Stomach (tissue), 4 donors: ENCODE results near the gene LRRTM2.
A peak's percentile ranks its signal among the peaks of the same experiment; 100 is the strongest.

Experiments used
- CTCF ChIP-seq, 7 experiments: fragments of 450-650 bp in 4 of 7; fragments of 200-600 bp in 3 of 7; sonication (generic) in 3 of 7; IDR thresholded peaks; one replicate each; pipeline ENCODE4 v1.5.1; 2016 to 2019; ENCODE audit warnings: antibody characterized with exemption in 7 of 7, control low read depth in 2 of 7, mild to moderate bottlenecking in 1 of 7
- EP300 ChIP-seq: sonication (generic); formaldehyde crosslinking; IDR thresholded peaks from one replicate; pipeline ENCODE4 v1.6.1; 2017; ENCODE audit warnings: antibody characterized with exemption
- POLR2AphosphoS5 ChIP-seq, 3 donors: sonication (generic); formaldehyde crosslinking; IDR thresholded peaks; one replicate each; pipeline ENCODE4 v1.6.1; 2016; ENCODE audit warnings: antibody characterized with exemption in 3 of 3

GRCh38 chr5:138844812-138845513 lies 30.2 kb downstream of the LRRTM2 start:
- TF ChIP-seq POLR2AphosphoS5 (IDR thresholded peaks at IDR 0.05) (peak in 1 of 3 donors; percentile 51), CTCF (IDR thresholded peaks at IDR 0.05) (no peak), EP300 (no peak)
